Heart right ventricle (tissue), 16 donors: ENCODE results near the gene TMEM120B. TPM values are rescaled to one million over a fixed set of nuclear protein-coding genes. Genes with fewer than 3 reads are reported as not detected.

ENCODE experiments used
- ATAC-seq, 8 donors: fragments of 200-7000 bp; cut with Tn5 transposase; one replicate each; pipeline ENCODE4 v1.9.1; 2020; ENCODE audit warnings: mild to moderate bottlenecking in 8 of 8, moderate library complexity in 8 of 8, moderate number of reproducible peaks in 1 of 8
- DNase-seq, 2 donors: peaks; one replicate each; pipeline ENCODE4 v3.0.0-alpha.2; 2020
- H3K27ac ChIP-seq, 10 donors: fragments of 200-600 bp; sonication (generic) in 2 of 10; one replicate each; pipeline versions ENCODE4 v1.5.0 to v1.8.0; 2020 to 2022; ENCODE audit warnings: mild to moderate bottlenecking in 3 of 10
- H3K27me3 ChIP-seq, 7 donors: fragments of 200-600 bp; one replicate each; pipeline ENCODE4 v1.8.0; 2021 to 2022; ENCODE audit warnings: mild to moderate bottlenecking in 2 of 7
- H3K36me3 ChIP-seq, 9 donors: fragments of 200-600 bp; sonication (generic) in 1 of 9; one replicate each; pipeline versions ENCODE4 v1.5.0 to v1.8.0; 2020 to 2022; ENCODE audit warnings: mild to moderate bottlenecking in 2 of 9
- H3K4me1 ChIP-seq, 9 donors: fragments of 200-600 bp; sonication (generic) in 1 of 9; one replicate each; pipeline versions ENCODE4 v1.5.0 to v1.8.0; 2020 to 2022; ENCODE audit warnings: mild to moderate bottlenecking in 4 of 9
- H3K4me3 ChIP-seq, 10 donors: fragments of 200-600 bp; sonication (generic) in 2 of 10; one replicate each; pipeline versions ENCODE4 v1.5.0 to v1.8.0; 2020 to 2022; ENCODE audit warnings: mild to moderate bottlenecking in 7 of 10, moderate library complexity in 2 of 10
- H3K9me3 ChIP-seq, 11 donors: fragments of 200-600 bp in 10 of 11; sonication (generic) in 2 of 11; one replicate each; pipeline versions ENCODE4 v1.5.0 to v1.8.0; 2013 to 2022; ENCODE audit warnings: mild to moderate bottlenecking in 2 of 11, control low read depth in 1 of 11, moderate library complexity in 1 of 11
- CTCF ChIP-seq, 9 donors: fragments of 200-600 bp; sonication (generic) in 2 of 9; IDR thresholded peaks; one replicate each; pipeline versions ENCODE4 v1.5.0 to v1.8.0; 2021 to 2022; ENCODE audit warnings: antibody characterized with exemption in 9 of 9, mild to moderate bottlenecking in 5 of 9, moderate library complexity in 1 of 9
- WGBS, 2 donors: extraction: QIAGEN DNeasy Blood & Tissue Kit; methylation state at CpG; one replicate each; pipeline ENCODE4 v1.1.7; 2013; ENCODE audit warnings: inconsistent platforms in 1 of 2; 5-methylcytosine and 5-hydroxymethylcytosine counted together
- intact Hi-C, 10 donors: fragments of 100-400 bp; cut with DNase I; formaldehyde crosslinking; loops; one replicate each; pipeline versions ENCODE4 v1.11.1 to v1.14.2; 2022
- polyA plus RNA-seq, 2 donors: library from polyadenylated mRNA; stranded (reverse); fragments of 200-250 nt; gene quantifications; one replicate each; pipeline ENCODE4 v1.2.3, GENCODE V29; 2013
- total RNA-seq, 10 donors: library from RNA; stranded (reverse); fragmentation: NEBNext Ultra II Directional in 3 of 10; extraction: Animal tissue kit (Norgen Biotek cat#: 25700) in 3 of 10; gene quantifications; one replicate each; pipeline versions ENCODE4 v1.2.1 to v1.2.4, GENCODE V29; 2021 to 2023
- donor health status: Arrhythmogenic right ventricular cardiomyopathy.
- donor health status: ischemic (EF 13 %, LVEDD 7.1; RV severe dilation, severe dysfunction).
- donor health status: healthy with polysubstance abuse.
- donor health status: DM: no; HTN: yes; CAD: no.
- donor health status: DM: no; HTN: no; CAD: no.
- donor health status: ischemic (EF 25% LVEDD 6.9; RV normal size, moderate dysfunction).
- donor health status: ischemic (EF 25% LVEDD 5.7; RV mildly dilated, moderate dysfunction).
- donor health status: healthy.
- donor health status: DM: yes; HTN: yes; CAD: no.
- donor health status: Ischemic cardiomyopathy.
- donor health status: ischemic (EF 35%, LVEDD 5.7; RV mildly dilated, moderate dysfunction).
- donor health status: nonischemic (EF 11% LVEDD 7.7; RV severe dilation, severe dysfunction).
- donor health status: DM: yes; HTN: yes; CAD: no.
- donor health status: PGD.
- donor health status: ischemic (EF 29% LVEDD 5.4; RV normal size, mild dysfunction).
- donor health status: nonischemic (EF 23%, LVEDD 6.1; RV moderate dilation, normal function).

TMEM120B gene
- total and polyA plus RNA-seq, 12 donors, result 5.3 to 12.7 (median 7.4) TPM

GRCh38 chr12:121807642-121808347 lies 95.2 kb downstream of the TMEM120B start:
- H3K4me1 ChIP-seq, result peaks cover 27 to 61% (median 55%) of the 10 kb centered on the region in 9 donors
- H3K9me3 ChIP-seq, result no peaks in the 10 kb centered on the region
- H3K27ac ChIP-seq, result no peak overlapping the region
- DNase-seq (no peak), ATAC-seq (no peak)
- 81 to 87% methylated on average over 14 of the region's 14 CpGs for WGBS, 2 donors
- TF ChIP-seq CTCF (IDR thresholded peaks at IDR 0.05), result no peak
- intact Hi-C loops, result no loop called here
- peaks cover 0 to 56% (median 18%) of the 10 kb centered on the region in 9 donors for H3K36me3 ChIP-seq
- no peaks in the 10 kb centered on the region for H3K27me3 ChIP-seq
- H3K4me3 ChIP-seq, result no peak overlapping the region

GRCh38 chr12:121808623-121809022 lies 96.1 kb downstream of the TMEM120B start:
- no peak for ATAC-seq
- intact Hi-C loops, result no loop called here
- H3K27me3 ChIP-seq, result no peaks in the 10 kb centered on the region
- H3K9me3 ChIP-seq, result no peaks in the 10 kb centered on the region
- no peak for DNase-seq
- H3K36me3 ChIP-seq, result peaks cover 0 to 64% (median 18%) of the 10 kb centered on the region in 9 donors
- no peak overlapping the region for H3K4me3 ChIP-seq
- no peak overlapping the region for H3K27ac ChIP-seq
- WGBS, 2 donors, result 84 to 91% methylated on average over 8 of the region's 8 CpGs
- peaks cover 27 to 69% (median 63%) of the 10 kb centered on the region in 9 donors for H3K4me1 ChIP-seq
- TF ChIP-seq CTCF (IDR thresholded peaks at IDR 0.05), result no peak

- intact Hi-C loops, result loop anchor here in 5 of 10 donors (2.0 to 10.0 kb wide), 5 partner anchors 15 to 112 kb away; partner anchors contain the start of gene PSMD9 (in 1 of the 5)
- Histone ChIP-seq H3K36me3 (peaks cover 0 to 72% (median 19%) of the 10 kb centered on the region in 9 donors), H3K4me1 (peaks cover 27 to 73% (median 66%) of the 10 kb centered on the region in 9 donors), H3K27me3 (no peaks in the 10 kb centered on the region), H3K9me3 (no peaks in the 10 kb centered on the region), H3K4me3 (no peak overlapping the region), H3K27ac (no peak overlapping the region)
- DNase-seq (no peak), ATAC-seq (no peak)
- WGBS, 2 donors, result 93% methylated on average over 27 of the region's 27 CpGs
- TF ChIP-seq CTCF (IDR thresholded peaks at IDR 0.05), result no peak
These were observed 97.2 kb downstream of the TMEM120B start for GRCh38 chr12:121809712-121810116.

GRCh38 chr12:121810234-121810817 lies 97.8 kb downstream of the TMEM120B start:
- H3K4me3 ChIP-seq, result peak overlapping the region in 1 of 10 donors; percentile 68
- ATAC-seq (no peak), DNase-seq (no peak)
- intact Hi-C loops, result loop anchor here in 5 of 10 donors (2.0 to 10.0 kb wide), 5 partner anchors 16 to 113 kb away; partner anchors contain the start of gene PSMD9 (in 1 of the 5)
- peak overlapping the region in 2 of 10 donors; percentile 80 to 82 for H3K27ac ChIP-seq
- peaks cover 27 to 67% (median 60%) of the 10 kb centered on the region in 9 donors for H3K4me1 ChIP-seq
- no peak for TF ChIP-seq CTCF (IDR thresholded peaks at IDR 0.05)
- H3K27me3 ChIP-seq, result no peaks in the 10 kb centered on the region
- no peaks in the 10 kb centered on the region for H3K9me3 ChIP-seq
- WGBS, 2 donors, result 60 to 73% methylated on average over 30 to 33 of the region's 33 CpGs
- peaks cover 5 to 78% (median 21%) of the 10 kb centered on the region in 9 donors for H3K36me3 ChIP-seq
